CD1c-positive myeloid dendritic cell (primary cell): ENCODE measurements around the gene PRKCG.
"Not testable (repeated sequence)": the region's sequence is repeated elsewhere in the genome, so short reads cannot be mapped to it uniquely, and the experiment has no call there.

ENCODE experiments used
- DNase-seq: peaks from one replicate; pipeline ENCODE4 v3.0.0-alpha.2; 2016; ENCODE audit errors: extremely low spot score

Gene PRKCG

DNA sequence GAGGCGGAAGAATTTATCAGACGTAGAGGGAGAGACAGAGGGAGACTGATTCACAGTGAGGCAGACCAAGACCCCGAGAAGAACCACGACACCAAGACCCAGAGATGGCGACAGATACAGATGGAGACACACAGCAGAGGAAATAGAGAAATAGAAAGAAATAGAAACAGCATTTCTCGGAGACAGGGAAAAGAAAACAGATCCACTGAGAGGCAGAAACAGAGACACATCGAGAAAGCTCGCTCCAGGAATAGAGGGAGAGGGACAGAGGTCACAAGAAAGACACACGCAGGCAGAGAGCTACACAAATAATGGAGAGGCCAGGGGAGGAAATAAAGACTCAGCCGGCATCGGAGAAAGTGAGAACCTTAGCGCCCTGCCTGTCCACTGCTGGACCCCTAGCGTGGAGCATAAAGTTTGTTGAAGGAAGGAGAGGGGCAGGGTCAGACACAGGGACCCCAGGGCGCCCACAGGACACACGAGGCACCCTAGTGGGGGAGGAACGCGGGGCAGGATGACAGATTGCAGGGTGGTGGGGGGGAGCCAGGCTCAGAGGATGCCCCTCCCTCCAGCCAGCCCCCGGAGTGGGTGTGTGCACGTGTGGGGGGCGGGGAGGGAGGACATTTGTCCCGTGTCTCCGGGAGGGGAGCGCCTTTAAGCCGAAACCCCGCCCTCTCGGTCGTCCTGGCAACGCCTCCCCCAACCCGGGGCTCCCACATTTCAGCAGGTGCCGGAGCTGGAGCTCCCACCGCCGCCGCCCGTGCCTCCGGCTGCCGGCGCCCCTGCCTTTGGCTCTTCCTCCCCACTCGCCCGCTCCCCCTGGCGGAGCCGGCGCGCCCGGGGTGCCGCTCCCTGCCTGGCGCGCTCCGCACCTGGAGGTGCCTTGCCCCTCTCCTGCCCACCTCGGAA is at the start of gene PRKCG:
TSS of gene PRKCG (plus strand) at position 716 of the 909 bp plus-strand sequence. CDS start 298 bp downstream, outside the sequence.
- DNase-seq: peak; percentile 68

DNA sequence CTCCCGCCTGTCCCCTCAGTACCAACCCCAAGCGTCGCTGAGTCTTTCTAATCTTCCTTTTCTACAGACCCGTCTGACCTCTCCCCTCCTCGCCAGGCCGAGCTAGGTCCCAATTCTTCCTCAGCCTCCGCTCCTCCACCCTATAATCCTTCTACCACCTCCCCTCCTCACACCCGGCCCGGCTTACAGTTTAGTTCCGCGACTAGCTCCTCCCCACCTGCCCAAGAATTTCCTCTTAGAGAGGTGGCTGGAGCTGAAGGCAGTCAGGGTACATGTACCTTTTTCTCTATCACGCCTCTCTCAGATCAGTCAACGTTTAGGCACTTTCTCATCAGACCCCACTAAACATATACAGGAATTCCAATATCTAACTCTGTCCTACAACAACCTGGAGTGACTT is 49.1 kb upstream of the PRKCG start:
- DNase-seq: not testable (repeated sequence)

GRCh38 chr19:53838446-53838845 is 43.6 kb upstream of the PRKCG start:
- DNase-seq: not testable (repeated sequence)

- not testable (repeated sequence) for DNase-seq
Observed at GRCh38 chr19:53840241-53840640, 41.8 kb upstream of the PRKCG start.

DNA sequence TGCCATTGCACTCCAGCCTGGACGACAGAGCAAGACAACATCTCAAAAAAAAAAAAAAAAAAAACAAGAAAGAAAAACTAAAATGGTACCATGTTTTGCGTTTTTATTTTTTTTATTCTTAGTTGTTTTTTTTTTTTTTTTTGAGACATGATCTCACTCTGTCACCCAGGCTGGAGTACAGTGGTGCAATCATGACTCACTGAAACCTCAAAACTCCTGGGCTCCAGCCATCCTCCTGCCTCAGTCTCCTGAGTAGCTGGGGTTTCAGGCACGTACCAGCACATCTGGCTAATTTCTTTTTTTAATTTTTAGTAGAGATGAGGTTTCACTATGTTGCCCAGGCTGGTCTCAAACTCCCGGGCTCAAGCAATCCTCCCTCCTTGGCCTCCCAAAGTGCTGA is 41.1 kb upstream of the PRKCG start:
- DNase-seq: peak; percentile 70

DNA sequence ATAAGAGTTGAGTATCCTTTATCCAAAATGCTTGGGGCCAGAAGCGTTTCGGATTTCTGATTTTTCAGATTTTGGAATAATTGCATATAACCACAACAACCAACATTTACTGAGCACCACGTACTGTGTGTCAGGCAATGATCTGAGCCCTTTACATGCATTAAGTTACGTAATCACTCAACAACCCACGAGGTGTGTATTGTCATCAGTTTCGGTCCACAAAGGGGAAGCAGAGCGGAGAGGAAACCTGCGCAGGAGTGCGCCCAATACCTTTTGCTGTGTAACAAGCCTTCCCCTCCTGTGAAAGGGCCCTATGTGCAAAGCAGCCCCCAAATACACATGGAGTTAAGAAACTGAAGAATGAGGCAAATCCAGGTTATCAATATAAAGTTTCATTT is 37.1 kb upstream of the PRKCG start:
- DNase-seq: peak; percentile 93

DNA sequence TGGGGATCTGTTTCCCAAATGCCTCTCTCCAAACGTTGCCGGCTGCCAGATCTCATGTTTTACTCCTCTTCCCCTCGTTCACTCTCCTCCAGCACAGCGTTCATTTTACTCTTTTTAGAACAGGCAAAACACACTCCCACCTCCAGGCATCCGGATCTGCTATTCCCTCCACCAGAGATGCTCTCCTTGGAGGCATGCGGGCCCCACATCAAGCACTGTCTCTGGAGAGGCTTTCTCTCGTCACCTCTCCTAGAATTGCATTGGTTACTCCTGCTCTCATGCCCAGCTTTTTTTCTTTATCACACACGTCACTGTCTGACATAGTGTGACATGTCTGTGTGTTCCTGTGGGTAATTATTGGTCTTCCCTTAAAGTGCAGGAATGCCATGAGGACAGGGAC is 34.4 kb upstream of the PRKCG start:
- DNase-seq: no peak

GRCh38 chr19:53849237-53849676 is 32.7 kb upstream of the PRKCG start:
- peak; percentile 88 for DNase-seq

DNA sequence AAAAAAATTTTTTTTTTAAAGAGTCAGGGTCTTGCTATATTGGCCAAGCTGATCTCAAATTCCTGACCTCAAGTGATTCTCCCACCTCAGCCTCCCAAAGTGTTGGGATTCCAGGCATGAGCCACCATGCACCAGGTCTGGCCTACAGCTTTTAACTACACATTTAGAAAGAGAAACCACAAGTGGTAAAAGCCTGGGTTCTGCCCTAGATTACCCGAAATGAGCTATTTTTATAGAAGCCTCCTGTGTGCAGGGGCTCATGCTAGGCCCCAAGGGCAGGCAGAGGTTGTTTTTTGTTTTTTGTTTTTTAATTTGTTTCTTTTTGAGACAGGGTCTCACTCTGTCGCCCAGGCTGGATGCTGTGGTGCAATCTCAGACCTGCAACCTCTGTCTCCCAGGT is 28.3 kb upstream of the PRKCG start:
- no peak for DNase-seq

- DNase-seq: no peak
Observed at GRCh38 chr19:53864308-53864836, 17.6 kb upstream of the PRKCG start.

GRCh38 chr19:53865523-53865917 is 16.5 kb upstream of the PRKCG start:
- DNase-seq: no peak

DNA sequence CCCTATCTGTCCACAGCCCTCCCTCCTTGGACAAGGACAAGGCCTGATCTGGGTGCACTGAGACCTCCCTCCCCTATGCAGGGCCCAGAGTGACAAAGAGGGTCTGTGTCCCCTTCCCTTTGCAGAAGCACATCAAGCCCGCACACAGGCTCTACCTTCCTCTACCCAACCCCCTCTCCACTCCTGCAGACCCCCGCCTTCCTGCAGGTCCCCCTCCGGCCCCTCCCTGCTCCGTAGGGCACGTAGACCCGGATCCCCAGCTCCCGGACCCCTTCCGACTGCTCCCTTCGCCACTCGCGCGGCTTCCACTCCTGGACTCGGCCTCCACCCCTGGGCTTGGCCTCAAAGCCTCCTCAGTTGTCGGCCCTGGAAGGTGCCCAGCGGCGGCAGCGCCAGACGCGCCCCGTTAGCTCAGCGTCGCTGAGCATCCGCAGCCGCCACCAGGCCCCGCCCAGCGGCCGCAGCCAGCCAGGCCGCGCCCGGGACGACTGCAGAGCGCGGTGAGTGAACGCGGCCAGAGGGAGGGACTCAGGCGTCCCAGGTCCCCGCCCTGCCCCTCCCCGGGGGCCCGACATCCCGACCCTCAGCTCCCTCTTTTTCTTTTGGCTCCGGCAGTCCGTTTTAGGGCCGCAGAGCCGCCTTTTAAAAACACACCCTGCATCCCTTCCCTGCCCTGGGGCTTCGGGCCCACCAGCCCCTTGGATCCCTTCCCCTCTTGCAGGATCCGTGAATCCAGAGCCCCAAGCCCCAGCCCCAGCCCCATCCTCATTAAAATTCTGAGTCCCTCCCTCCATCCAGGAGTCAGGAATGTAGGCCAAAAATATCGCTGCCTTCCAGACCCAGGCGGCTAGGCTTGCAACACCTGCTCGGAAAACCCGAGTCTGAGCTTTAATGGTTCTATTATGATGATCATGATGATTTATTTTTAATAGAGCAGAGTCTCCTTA is 15.8 kb upstream of the PRKCG start:
- DNase-seq: peak; percentile 83

DNA sequence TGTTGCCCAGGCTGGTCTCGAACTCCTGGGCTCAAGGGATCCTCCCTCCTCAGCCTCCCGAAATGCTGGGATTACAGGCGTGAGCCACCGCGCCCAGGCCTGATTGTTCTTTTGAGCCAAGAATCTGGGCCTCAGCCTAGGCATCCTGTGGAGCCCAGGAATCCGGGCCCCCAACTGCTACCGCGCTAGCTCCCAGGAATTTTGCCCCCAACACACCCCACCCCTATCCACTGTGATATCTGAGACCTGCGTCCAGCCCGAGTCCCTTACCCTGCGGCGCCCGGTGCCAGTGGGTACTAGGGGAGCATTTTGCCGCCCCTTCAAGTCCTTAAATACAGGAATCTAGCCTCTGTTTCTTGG is 15.2 kb upstream of the PRKCG start:
- no peak for DNase-seq

- peak; percentile 100 for DNase-seq
Observed at GRCh38 chr19:53867225-53868090, 14.5 kb upstream of the PRKCG start, which contains the start of gene MYADM. Gene MYADM, plus strand, starts transcription at chr19:53867883. Its CDS starts 5,647 bp downstream, at chr19:53873530.

DNA sequence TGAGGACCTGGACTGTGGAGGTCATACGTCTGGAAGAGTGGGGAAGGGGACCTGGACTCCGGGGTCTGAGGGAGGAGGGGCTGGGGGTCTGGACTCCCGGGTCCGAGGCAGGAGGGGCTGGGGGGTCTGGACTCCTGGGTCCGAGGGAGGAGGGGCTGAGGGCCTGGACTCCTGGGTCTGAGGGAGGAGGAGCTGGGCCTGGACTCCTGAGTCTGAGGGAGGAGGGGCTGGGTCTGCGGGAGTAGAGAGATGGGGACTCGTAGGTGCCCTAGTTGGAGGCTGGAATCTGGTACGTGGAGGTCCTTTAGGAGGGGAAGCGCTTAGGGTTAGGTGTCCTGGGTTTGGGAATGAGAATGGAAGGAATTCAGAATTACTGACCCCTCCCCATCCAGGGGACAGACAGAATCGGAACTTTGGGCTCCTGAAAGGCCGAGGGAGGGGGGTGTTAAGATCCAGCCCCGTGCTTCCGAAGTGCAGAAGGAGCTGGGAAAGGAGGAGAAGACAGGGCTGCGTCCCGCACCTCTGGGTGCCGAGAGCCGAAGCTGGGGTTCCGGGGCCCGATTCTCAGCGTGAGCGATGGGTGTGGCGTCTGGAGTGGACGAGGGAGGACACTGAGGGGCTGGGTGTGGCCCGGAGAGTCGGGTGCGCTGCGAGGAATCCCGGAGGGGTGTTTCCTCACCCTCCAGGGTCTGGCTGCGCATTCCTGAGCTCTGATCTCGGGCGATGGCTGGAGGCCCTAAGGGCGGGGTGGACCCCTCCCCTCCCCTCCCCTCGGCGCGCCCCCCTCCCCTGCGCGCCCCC is 13.7 kb upstream of the PRKCG start:
- peak; percentile 87 for DNase-seq

DNA sequence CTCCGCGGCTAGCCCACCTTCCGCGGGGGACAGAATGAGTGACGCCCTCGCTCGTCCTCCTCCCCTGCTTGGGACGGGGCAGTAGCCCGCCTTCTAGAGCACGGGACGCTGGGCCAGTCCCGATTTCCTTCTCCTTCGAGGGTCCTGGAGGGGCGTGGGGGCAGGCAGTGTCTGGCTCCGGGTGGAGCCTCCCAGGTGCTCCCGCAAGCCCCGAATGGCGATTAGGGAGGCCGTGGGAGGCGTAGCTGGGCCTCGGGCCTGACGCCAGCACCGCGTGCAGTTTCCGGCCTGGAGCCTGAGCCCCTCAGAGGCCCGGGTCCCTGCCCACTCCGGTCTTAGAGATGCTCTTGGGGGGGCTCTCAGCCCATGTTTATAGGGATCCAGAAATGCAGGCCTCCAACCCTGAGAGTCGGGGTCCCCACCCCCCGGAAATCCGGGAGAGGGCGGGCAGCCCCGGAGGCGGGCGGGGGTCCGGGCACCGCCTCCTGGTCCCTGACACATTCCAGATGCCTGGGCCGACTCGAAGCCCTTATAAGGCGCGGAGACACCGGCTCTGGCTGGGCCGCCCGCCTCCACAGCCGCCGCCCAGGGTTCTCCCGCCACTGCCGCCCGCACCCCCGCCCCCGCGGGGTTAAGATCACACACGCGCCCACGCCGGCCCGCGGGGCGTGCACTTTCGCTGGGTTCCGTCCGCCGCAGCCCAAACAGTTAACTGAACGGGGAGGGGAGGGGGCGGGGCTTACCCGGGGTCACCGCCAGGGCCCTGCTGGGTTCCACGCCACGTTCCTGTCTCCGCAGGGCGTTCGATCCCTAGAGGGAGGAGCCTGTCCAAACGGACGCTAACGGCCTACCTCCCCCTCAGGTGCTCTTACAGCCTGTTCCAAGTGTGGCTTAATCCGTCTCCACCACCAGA is 12.8 kb upstream of the PRKCG start:
- peak; percentile 97 for DNase-seq

DNA sequence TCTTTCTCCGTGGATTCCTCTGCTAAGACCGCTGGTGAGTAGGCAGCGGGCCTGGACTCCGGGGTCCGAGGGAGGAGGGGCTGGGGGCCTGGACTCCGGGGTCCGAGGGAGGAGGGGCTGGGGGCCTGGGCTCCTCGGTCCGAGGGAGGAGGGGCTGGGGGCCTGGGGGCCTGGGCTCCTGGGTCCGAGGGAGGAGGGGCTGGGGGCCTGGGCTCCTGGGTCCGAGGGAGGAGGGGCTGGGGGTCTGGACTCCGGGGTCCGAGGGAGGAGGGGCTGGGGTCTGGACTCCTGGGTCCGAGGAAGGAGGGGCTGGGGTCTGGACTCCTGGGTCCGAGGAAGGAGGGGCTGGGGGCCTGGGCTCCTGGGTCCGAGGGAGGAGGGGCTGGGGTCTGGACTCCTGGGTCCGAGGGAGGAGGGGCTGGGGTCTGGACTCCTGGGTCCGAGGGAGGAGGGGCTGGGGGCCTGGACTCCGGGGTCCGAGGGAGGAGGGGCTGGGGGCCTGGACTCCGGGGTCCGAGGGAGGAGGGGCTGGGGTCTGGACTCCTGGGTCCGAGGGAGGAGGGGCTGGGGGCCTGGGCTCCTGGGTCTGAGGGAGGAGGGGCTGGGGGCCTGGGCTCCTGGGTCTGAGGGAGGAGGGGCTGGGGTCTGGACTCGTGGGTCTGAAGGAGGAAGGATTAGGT is 12.1 kb upstream of the PRKCG start:
- DNase-seq: not testable (repeated sequence)

- DNase-seq: peak; percentile 84
Observed at GRCh38 chr19:53870485-53870844, 11.5 kb upstream of the PRKCG start.

- peak; percentile 80 for DNase-seq
Observed at GRCh38 chr19:53871454-53871853, 10.5 kb upstream of the PRKCG start.
